ENCODE measurements around the gene HAUS7.

HAUS7 gene

DNA sequence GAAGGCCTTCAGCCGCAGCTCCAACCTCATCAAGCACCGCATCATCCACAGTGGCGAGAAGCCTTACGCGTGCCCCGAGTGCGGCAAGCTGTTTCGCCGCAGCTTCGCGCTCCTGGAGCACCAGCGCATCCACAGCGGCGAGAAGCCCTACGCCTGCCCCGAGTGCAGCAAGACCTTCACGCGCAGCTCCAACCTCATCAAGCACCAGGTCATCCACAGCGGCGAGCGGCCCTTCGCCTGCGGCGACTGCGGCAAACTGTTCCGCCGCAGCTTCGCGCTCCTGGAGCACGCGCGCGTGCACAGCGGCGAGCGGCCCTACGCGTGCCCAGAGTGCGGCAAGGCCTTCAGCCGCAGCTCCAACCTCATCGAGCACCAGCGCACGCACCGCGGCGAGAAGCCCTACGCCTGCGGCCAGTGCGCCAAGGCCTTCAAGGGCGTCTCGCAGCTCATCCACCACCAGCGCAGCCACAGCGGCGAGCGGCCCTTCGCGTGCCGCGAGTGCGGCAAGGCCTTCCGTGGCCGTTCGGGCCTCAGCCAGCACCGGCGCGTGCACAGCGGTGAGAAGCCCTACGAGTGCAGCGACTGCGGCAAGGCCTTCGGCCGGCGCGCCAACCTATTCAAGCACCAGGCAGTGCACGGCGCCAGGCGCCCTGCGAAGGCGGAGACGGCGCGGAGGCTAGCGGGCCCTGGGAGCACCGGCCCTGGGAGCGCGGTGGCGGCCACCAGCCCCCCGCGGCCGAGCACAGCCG, 49.4 kb downstream of the HAUS7 start:
- Histone ChIP-seq H3K27ac (ENCODE audit: low read depth, low read length) (no peak overlapping the region), H3K4me1 (ENCODE audit: control insufficient read depth, low read length) (no peaks in the 10 kb centered on the region), H3K27me3 (ENCODE audit: control insufficient read depth, low read length) (no peaks in the 10 kb centered on the region), H4K20me1 (ENCODE audit: control insufficient read depth, insufficient read depth, low read depth, low read length) (no peaks in the 10 kb centered on the region), H3K79me2 (ENCODE audit: control insufficient read depth, low read length) (no peaks in the 10 kb centered on the region), H3F3A (ENCODE audit: control insufficient read depth, insufficient read depth) (no peaks in the 10 kb centered on the region), H3K4me2 (ENCODE audit: low read length) (no peak overlapping the region), H3K9me3 (ENCODE audit: control insufficient read depth, insufficient read depth, low read length) (no peaks in the 10 kb centered on the region), H3K9me2 (replicated peaks; ENCODE audit: control insufficient read depth, low read length) (no peaks in the 10 kb centered on the region), H3K36me3 (ENCODE audit: control insufficient read depth, low read length) (no peaks in the 10 kb centered on the region), H3K4me3 (ENCODE audit: low read length) (no peak overlapping the region)
- TF ChIP-seq EZH2phosphoT487 (IDR thresholded peaks at IDR 0.05; ENCODE audit: borderline replicate concordance, low read length): no peak

DNA sequence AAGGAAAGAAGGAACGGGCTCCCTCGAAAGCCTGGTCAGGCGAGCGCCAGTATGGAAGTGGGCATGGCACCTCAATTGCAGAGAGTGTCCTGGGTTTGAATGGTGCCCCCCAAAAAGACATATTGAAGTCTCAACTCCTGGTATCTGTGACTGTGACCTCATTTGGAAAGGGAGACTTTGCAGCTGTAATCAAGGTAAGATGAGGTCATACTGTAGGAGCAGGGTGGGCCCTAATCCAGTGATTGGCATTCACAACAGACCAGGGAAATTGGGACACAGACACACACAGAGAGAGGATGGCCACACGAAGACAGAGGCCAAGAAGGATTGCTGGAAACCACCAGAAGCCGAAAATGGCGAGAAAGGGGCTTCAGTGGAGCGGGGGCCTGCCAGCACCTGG, 52.7 kb downstream of the HAUS7 start:
- no peaks in the 10 kb centered on the region for H4K20me1 ChIP-seq (ENCODE audit: control insufficient read depth, insufficient read depth, low read depth, low read length)
- H3F3A ChIP-seq (ENCODE audit: control insufficient read depth, insufficient read depth): no peaks in the 10 kb centered on the region
- no peaks in the 10 kb centered on the region for H3K36me3 ChIP-seq (ENCODE audit: control insufficient read depth, low read length)
- H3K4me3 ChIP-seq (ENCODE audit: low read length): no peak overlapping the region
- H3K27ac ChIP-seq (ENCODE audit: low read depth, low read length): no peak overlapping the region
- TF ChIP-seq, protein P1, sequence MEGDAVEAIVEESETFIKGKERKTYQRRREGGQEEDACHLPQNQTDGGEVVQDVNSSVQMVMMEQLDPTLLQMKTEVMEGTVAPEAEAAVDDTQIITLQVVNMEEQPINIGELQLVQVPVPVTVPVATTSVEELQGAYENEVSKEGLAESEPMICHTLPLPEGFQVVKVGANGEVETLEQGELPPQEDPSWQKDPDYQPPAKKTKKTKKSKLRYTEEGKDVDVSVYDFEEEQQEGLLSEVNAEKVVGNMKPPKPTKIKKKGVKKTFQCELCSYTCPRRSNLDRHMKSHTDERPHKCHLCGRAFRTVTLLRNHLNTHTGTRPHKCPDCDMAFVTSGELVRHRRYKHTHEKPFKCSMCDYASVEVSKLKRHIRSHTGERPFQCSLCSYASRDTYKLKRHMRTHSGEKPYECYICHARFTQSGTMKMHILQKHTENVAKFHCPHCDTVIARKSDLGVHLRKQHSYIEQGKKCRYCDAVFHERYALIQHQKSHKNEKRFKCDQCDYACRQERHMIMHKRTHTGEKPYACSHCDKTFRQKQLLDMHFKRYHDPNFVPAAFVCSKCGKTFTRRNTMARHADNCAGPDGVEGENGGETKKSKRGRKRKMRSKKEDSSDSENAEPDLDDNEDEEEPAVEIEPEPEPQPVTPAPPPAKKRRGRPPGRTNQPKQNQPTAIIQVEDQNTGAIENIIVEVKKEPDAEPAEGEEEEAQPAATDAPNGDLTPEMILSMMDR (IDR thresholded peaks at IDR 0.05; ENCODE audit: low read depth, low read length, poor library complexity, severe bottlenecking): no peak
- TF ChIP-seq EZH2phosphoT487 (IDR thresholded peaks at IDR 0.05; ENCODE audit: borderline replicate concordance, low read length): no peak
- no peak overlapping the region for H3K4me2 ChIP-seq (ENCODE audit: low read length)
- no peaks in the 10 kb centered on the region for H3K9me3 ChIP-seq (ENCODE audit: control insufficient read depth, insufficient read depth, low read length)
- no peaks in the 10 kb centered on the region for H3K27me3 ChIP-seq (ENCODE audit: control insufficient read depth, low read length)
- H3K4me1 ChIP-seq (ENCODE audit: control insufficient read depth, low read length): no peaks in the 10 kb centered on the region; the same call in 1 of the 2 replicates
- H3K79me2 ChIP-seq (ENCODE audit: control insufficient read depth, low read length): no peaks in the 10 kb centered on the region
- H3K9me2 ChIP-seq (replicated peaks; ENCODE audit: control insufficient read depth, low read length): no peaks in the 10 kb centered on the region

DNA sequence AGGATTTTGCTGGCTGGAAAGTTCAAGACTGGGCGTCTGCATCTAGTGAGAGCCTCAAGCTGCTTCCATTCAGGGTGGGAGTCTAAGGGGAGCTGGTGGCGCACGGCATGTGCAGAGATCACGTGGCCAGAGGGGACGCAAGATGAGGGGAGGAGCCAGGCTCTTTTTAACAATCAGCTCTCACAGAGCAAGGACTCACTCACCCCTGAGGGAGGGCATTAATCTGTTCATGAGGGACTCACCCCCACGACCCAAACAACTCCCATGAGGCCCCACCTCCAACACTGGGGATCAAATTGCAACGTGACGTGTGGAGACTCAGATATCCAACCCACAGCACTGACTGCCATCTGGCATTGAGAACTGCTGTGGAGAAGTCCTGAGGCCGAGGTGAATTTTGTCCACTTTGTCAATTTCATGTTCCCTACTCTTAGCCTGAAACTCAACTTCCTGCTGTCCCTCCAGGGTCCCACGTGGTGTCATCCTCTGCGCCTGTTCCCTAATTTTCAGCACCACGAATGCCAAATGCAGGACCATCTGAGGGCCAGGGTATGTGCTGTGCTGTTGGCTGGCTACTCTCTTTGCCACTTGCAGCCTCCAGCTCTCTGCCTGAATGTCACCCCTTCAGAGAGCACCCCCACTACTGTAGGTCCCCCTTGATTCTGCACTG, 53.5 kb downstream of the HAUS7 start:
- Histone ChIP-seq H3K27me3 (ENCODE audit: control insufficient read depth, low read length) (no peaks in the 10 kb centered on the region), H3K4me3 (ENCODE audit: low read length) (no peak overlapping the region), H3K9me2 (replicated peaks; ENCODE audit: control insufficient read depth, low read length) (no peaks in the 10 kb centered on the region), H3K36me3 (ENCODE audit: control insufficient read depth, low read length) (no peaks in the 10 kb centered on the region), H3K79me2 (ENCODE audit: control insufficient read depth, low read length) (peaks cover 1% of the 10 kb centered on the region; the same call in 1 of the 2 replicates), H3K9me3 (ENCODE audit: control insufficient read depth, insufficient read depth, low read length) (no peaks in the 10 kb centered on the region), H3K4me2 (ENCODE audit: low read length) (no peak overlapping the region), H3F3A (ENCODE audit: control insufficient read depth, insufficient read depth) (no peaks in the 10 kb centered on the region), H3K27ac (ENCODE audit: low read depth, low read length) (no peak overlapping the region), H4K20me1 (ENCODE audit: control insufficient read depth, insufficient read depth, low read depth, low read length) (no peaks in the 10 kb centered on the region), H3K4me1 (ENCODE audit: control insufficient read depth, low read length) (peaks cover 7% of the 10 kb centered on the region; the same call in 1 of the 2 replicates)
- TF ChIP-seq, protein P1 (IDR thresholded peaks at IDR 0.05; ENCODE audit: low read depth, low read length, poor library complexity, severe bottlenecking): no peak
- TF ChIP-seq EZH2phosphoT487 (IDR thresholded peaks at IDR 0.05; ENCODE audit: borderline replicate concordance, low read length): no peak
